Embryonic facial prominence (tissue), 1 donor: ENCODE data around the gene THAP7.
"Not testable (repeated sequence)": the region's sequence is repeated elsewhere in the genome, so short reads cannot be mapped to it uniquely, and the experiment has no call there.

ENCODE experiments used
- DNase-seq: peaks from one replicate; pipeline ENCODE4 v3.0.0-alpha.2; 2016; ENCODE audit errors: extremely low spot score

The THAP7 gene

DNA sequence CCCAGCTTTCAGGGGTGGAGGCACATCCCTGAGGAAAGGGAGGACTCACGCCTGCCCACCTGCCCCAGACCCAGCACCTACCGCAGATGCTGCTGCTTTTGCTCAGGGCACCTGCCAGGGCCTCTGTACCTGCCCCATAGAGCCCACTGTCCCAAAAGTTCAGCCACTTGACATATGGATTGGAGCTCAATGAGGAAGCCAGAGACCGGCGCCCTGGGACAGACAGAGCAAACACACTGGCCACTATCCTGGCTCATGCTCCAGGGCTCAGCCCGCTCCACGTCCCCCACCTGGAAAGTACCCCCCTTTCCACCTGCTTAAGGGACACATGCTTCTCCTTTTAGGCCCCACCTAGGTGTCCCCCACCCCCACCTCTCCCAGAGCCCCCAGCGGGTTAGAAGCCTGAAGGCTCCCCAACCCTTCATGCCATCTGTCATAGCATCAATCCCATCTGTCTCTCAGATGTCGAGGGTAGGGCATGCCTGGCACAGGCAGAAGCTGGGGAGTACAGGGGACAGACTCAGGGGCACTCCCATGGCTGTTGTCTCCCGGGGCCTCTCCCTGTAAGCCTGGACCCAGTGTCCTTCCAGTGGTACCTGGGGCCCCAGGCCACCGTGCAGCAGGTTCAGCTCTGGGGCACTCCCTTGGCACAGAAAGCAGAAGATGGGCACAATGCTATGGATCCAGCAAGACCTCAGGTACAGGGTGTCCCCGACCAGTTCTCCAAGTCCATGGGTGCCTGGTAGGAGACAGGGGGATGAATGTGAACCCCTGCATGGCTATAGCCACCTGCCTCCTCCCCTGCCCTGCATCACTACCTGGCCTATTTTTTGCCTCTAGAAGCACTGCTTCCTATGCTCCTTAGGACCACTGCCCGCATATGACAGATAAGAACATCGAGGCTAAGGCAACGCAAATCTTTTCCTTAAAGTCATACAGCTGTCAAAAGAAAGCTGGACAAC lies 10.8 kb upstream of the THAP7 start:
- no peak for DNase-seq

DNA sequence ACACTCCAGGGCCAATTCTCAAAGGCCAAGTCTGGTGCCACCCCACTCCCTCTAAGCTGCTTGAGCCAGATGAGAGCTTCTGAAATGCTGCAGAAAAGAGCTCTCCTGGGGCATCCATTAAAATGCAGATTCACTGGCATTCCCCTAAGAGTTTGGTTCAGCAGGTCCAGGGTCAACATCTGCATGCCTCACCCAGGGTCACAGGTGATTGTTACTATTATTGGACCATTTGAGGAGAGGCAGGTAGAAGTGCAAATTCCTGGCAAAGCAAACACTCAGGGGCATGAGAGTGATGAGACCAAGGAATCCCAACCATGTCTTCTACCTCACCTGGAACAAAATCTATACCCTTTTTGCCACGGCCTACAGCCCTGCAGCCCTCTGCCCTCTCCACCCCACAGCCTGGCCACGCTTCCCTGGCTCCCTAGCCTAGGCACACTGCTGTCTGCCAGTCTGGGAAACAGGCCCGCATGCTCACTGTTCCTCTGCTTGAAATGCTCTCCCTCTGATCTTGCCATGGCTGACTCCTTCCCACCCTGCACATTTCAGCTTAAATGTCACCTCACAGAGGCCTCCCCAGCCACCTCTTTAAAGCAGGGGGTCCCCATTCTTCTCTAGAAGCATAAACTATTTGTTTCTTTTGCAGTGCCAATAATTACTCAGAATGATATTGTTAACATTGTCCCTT lies 8.7 kb upstream of the THAP7 start:
- no peak for DNase-seq

DNA sequence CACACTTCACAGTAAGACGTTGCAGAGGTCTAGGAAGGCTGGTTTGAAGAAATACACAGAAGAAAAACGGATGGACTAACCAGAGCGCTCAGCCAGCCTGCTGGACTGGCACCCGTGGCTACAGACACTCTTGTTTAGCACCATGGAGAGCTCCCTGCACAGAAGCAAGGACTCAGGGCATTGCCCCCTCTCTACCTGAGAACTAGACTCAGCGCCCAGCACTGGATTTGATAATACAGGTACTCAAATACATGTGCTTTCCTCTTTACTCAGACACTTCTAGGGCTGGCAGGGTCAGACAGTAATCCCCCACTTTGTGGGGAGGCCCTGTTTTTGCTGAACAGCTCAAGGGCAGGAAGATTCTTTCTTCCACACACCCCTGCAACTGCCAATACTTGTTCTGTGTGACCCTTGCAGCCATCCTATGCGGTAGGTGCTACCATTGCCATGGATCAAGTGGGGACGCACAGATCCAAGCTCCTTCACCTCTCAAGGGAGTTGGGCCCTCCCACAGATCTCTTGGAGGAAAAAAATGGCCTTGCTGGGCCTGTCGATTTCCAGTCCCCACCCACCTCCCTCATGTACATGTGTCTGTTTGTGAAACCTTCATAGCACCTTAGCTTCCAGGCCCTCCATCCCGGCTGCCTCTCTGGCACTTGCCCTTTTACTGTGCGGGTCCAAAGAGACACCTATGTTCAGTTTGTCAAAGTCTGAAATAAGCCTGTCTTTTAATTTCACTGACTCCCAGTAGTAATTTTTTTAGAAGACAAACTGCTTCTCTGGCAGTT lies 7.9 kb upstream of the THAP7 start:
- DNase-seq, result peak; percentile 46

DNA sequence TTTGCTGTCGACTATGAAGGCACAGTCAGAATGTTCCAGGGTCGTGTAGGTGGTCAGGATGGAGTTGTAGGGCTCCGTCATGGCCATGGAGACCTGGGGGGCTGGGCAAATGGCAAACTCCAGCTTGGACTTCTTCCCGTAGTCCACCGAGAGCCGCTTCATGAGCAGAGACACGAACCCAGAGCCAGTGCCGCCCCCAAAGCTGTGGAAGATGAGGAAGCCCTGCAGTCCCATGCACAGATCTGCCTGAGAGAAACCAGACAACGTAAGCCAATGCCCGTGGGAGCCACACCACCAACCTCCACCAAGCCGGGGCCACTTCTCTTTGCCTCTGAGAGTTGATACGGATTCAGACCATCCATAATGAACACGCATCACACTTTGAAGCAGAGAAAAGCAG lies 7.3 kb upstream of the THAP7 start:
- not testable (repeated sequence) for DNase-seq

DNA sequence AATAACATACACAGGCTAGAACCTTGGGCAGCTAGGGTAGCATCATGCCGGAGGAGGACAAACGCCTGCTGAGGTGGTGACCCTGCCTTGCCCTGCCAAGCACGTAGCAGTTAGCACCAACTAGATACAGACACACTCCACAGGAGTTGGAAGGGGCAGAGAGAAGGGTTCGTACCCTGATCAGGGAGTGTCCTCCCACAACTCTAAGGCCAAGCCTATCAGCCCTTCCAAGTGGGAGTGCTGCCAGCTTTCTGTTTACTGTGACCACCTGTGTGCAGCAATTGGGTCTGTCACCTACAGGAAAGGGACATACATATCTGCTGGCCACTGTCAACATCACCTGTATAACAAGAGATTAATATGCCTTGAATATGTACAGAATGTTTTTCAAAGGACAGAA lies 1.9 kb upstream of the THAP7 start:
- DNase-seq, result no peak

DNA sequence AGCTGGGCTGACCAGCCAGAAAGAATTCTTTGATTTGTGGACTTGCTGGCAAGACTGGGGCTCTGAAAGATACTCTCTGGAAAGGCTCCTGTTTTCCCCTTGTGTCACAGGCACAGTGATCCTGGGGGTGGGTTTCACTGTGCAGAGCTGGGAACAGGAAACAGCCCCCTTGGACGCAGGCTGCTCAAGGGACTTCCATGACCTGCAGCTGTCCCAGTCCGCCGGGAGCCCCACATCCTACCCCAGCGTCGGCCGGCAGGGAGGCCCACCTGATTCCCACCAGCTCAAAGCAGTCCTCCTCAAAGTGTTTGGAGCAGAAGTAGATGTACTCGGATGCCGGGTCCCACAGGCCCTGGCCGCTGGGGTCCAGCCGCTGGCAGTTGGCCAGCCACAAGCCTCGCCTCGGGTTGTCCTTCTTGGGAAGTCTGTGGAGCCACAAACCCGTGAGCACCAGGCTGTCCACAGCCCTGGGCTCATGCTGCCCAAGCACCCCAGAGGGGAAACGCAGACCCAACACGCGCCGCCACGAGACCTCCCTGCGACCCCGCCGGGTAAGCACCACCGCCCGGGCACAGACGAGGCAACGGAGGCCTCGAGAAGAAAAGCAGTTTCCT lies 824 bp downstream of the THAP7 start:
- DNase-seq, result no peak

DNA sequence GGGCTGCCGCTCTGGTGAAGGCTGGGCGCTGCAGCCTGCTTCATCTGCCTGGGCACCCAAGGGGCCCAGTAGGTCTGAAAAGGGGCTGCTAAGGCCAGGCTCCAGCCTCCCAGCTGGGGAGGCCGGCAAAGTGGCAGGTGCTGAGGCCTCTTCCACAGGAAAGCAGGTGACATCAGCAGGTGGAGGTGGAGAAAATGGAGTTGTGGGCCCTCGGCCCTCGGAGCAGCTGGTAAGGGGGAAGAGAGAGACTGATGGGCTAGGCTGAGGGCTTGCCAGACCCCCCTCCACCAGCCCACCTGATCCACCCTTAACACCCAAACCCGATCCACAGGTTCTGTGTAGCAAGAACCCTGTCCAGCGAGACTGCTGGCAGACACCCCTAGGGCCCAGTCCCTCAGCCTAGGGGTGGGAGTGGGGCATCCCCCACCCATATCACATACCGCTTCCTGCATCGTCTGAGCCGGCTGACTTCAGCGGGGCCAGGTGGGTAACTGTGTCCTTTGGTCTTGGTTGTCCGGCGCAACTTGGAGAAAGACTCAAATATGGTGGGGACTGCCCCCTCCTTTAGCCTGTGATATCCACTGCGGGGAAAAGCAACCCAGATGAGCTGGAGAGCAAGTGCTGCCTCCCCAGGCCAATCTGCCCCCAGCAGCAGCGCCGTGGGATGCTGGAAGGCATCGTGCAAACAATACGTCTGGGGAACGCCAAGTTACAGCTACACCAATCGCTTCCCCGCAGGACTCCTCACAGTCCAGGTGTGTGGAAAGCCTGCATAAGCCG lies 1.5 kb downstream of the THAP7 start:
- DNase-seq, result no peak

DNA sequence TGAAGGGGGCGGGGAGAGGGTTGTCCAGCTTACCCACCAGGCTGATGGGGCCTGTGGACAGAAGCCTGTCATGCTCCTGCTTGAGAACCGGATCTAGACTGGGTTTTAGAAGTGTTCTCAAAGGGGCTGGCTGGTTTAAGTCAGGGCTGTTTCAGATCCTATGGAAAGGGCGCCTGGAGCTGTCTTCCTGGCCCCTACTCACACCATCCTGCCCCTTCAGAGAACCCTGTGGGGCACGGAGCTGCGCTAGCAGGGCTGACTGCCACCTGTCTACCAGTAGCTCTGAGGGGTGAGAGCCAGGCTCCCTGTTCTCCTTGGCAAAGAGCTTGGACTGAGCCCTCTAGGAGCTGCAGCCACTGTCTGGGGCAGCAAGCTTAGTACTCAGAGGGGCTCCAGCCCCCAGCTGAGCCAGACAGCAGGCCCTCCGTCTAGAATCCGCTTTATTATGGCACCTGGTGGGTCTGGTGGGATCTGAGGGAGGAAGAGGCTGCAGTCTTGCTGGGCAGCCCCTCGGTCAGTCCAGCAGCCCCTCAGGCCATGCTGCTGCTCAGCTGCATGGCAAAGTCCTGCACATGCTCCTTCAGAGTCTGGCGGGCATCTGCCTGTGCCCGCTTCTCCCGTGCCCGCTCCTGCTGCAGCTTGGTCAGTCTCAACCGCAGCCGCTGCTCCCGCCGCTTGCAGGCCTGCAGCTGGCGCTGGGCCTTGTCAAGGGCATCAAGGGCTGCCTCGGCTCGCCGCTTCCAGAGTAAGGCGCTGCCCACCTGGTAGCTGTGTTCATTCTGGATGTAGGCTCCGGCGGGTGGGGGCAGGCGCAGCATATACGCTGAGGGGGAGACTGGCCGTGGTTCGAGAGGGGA lies 2.3 kb downstream of the THAP7 start:
- DNase-seq, result no peak

DNA sequence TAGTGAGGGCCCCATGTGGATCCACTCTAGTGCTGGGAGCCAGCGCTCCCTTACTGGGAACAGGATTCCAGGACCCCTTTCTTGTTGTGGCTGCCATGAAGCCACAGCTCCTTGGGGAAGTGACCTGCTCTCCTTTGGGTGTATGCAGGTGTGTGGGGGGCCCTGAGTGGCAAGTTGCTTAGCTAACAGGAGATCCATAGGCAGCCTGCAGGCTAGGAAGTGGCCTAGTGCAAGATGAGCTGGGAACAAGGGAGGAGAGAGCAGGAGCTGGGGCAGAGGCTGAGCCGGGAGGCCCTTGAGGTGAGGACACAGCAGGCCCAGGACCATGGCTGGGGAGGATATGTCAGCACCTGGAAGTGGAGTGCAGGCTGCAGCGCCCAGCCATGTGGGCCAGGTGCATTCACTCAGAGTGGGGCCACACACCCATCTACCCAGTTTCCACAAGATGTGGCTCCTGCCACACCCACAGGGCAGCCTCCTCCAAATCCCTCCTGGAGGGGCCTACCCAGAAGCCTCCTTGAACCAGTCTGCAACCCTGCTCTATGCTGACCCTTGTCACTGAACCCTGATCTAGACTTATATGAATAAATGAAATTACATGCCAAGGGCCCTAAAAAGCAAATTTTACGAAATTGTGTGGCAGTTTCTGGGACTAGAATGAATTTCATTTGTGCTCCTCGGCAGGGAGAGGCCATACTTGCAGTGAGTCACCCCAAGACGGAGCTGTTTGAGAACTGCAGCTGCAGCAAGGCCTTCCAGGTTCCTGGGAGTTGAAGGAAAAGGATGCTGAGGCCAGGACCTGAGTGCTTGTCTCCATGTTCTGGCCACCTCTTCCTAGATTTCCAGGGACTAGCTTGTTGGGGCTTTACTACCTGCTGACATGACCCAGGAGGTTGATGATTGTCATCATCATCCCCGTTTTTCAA lies 3.2 kb downstream of the THAP7 start:
- DNase-seq, result no peak

DNA sequence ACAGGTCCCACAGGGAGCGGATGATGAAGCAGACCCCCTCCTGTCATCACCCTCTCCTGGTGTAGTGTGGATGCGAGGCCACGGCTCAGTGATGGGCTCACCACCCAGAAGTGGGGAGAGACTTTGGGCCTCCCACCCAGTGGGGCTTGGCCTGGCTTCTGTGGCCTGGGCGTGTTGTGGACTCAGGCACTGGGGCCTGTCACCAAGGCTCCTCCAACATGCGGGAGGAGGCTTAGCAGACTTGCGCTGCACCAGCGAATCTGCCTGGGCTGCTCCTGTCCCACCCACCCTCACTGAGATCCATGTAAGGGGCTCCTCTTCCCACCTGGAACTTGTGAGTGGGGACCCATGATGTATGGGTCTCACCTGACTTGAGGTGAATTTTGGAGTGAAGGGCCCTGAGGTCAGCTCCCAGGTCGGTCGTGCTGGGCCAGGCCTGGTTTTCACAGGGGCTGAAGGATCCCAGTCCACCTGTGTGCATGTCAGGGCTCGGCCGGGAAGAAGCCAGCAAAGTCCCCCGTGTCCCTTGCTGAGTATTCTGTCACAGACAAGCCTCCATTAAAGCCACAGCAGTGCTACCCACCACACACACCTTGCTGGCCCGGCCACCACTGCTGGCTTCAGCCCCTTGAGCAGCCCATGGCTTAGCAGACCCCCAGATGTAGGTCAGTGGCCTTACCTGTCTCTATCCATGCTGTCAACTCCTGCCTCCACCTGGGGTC lies 4.2 kb downstream of the THAP7 start:
- no peak for DNase-seq

DNA sequence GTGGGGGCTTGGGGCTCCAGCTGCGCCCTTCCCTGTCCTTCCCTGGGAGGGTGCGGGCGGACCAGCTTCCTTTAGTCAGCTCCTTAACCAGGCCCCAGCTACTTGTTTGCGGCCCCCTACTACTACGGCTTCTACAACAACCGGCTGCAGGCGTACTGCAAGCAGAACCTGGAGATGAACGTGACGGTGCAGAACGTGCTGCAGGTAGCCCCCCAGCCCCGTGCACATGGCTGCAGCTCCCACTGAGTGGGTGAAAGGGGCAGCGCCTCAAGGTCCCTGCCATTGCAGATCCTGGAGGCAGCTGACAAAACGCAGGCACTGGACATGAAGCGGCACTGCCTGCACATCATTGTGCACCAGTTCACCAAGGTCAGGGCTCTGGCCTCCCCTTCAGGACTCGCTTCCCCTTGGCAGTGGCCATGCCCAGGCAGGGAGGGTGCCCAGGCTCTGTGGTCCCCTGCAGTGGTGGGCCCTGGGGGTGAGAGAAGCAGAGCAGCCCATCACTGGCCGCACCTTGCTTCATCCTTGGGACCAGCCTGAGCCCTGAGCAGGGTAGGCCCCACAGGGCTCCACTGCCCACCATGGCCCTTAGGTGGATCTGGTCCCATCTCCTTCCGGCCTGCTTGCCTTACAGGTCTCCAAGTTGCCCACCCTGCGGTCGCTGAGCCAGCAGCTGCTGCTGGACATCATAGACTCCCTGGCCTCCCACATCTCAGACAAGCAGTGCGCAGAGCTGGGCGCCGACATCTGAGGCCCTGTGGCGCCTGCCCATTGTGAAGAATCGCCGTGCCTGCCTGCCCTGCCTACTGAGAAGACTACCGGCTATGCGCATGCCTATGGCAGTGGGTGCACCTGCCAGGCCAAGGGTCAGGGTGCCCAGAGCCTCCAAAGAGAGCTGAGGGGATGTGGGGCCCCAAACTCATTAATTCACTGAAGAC lies 5.1 kb downstream of the THAP7 start:
- no peak for DNase-seq

DNA sequence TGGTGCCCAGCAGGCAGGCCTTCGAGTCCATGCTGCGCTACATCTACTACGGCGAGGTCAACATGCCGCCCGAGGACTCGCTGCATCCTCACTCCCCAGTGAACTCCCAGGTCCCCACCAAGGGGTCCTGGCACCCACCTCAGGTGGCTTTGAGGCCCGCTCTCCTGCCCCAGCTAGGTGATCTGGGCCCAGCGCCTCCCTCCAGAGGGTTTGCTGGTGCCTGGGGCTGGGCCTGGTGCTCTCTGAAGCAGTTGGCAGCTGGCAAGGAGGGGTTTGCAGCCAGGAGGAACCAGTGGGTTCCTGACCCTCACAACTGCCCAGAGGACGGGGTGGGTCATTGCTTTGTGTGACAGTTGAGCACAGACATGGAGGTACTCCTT lies 5.9 kb downstream of the THAP7 start:
- DNase-seq, result no peak

DNA sequence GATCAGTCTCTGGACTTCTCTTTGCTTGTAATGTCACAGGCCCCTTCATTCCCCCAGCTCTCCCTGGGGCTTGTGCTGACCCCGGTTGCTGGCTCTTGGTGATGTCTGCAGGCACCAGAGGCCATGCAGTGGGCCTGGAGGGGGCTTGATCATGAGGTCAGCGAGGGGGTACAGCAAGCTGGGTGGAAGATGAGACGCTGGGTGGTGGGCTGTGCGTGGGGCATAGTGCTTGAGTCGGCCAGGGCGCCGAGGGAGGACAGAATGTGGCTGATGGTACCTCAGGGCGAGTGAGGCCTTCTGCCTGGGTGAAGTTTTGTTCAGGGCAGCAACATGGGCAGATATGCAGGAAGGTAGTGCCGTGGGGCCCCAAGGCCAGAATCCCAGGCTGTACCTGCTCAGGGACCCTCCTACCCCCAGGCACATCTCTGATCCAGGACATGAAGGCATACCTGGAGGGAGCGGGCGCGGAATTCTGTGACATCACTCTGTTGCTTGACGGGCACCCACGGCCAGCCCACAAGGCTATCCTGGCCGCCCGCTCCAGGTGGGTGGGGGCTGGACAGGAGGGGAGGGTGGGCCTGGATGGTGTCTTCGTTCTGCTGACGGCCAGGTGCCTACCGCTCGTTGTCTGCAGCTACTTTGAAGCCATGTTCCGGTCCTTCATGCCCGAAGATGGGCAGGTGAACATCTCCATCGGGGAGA lies 6.4 kb downstream of the THAP7 start:
- DNase-seq, result no peak

DNA sequence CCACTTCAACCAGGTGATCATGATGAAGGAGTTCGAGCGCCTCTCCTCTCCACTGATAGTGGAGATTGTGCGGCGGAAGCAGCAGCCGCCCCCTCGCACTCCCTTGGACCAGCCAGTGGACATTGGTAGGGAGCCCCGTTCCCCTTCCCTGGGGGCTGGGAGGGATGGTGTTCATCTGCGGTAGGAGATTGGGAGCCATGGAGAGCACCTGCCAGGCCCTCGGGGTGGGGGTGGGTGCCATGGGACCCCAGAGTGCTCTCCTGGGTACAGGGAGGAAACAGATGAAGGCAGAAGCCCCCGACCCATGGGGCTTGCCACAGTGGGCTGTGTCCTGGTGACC lies 7.0 kb downstream of the THAP7 start:
- DNase-seq, result no peak

DNA sequence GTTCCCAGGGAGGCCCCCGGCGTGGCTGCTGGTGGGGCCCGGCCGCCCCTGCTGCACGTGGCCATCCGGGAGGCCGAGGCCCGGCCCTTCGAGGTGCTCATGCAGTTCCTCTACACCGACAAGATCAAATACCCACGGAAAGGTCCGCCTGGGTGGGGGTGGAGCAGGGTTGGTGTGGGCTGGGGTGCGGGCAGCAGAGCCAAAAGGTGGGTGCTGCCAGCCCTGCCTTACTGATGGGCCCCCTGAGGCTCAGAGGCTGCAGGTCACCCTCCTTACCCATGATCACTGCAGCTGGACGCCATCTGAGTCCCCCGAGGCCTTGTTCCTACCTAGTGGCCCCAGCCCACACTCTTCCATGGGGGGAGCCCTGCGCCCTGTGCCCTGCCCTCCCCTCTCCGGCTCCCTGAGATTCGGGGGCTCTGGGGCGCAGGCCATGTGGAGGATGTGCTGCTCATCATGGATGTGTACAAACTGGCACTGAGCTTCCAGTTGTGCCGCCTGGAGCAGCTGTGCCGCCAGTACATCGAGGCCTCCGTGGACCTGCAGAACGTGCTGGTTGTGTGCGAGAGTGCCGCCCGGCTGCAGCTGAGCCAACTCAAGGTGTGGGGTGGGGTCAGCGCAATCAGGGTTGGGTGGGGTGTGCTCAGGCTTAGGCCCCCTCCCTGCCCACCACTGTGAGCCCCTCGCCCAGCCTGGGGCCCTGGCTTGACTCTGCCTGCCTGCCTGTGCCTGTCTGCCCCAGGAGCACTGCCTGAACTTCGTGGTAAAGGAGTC lies 7.6 kb downstream of the THAP7 start:
- DNase-seq, result no peak
